BLaER1 (cell line): ENCODE measurements around the gene ITGA2.

ENCODE experiments used
- H3K27ac ChIP-seq: shearing (Covaris generic); formaldehyde crosslinking; 2 replicates; pipeline ENCODE4 v1.8.1; 2022
- H3K27me3 ChIP-seq: shearing (Covaris generic); formaldehyde crosslinking; 2 replicates; pipeline ENCODE4 v1.8.1; 2022
- H3K36me3 ChIP-seq: shearing (Covaris generic); formaldehyde crosslinking; 2 replicates; pipeline ENCODE4 v1.8.1; 2022
- H3K4me1 ChIP-seq: shearing (Covaris generic); formaldehyde crosslinking; 2 replicates; pipeline ENCODE4 v1.8.1; 2022
- H3K4me2 ChIP-seq: shearing (Covaris generic); formaldehyde crosslinking; 2 replicates; pipeline ENCODE4 v1.8.1; 2022
- H3K4me3 ChIP-seq: shearing (Covaris generic); formaldehyde crosslinking; 2 replicates; pipeline ENCODE4 v1.8.1; 2022
- H3K9ac ChIP-seq: shearing (Covaris generic); formaldehyde crosslinking; 2 replicates; pipeline ENCODE4 v1.8.1; 2022
- H3K9me3 ChIP-seq: shearing (Covaris generic); formaldehyde crosslinking; 2 replicates; pipeline ENCODE4 v1.8.1; 2022
- H4K20me1 ChIP-seq: shearing (Covaris generic); formaldehyde crosslinking; 2 replicates; pipeline ENCODE4 v1.8.1; 2022
- Cebpa-rat ChIP-seq: shearing (Covaris generic); IDR thresholded peaks from 2 replicates; pipeline ENCODE4 v1.8.1; 2022

The ITGA2 gene

GRCh38 chr5:52998552-52999313 lies 9.6 kb downstream of the ITGA2 start:
- Histone ChIP-seq H4K20me1 (no peaks in the 10 kb centered on the region), H3K4me1 (no peaks in the 10 kb centered on the region), H3K9ac (no peak overlapping the region), H3K4me3 (no peak overlapping the region), H3K4me2 (no peak overlapping the region), H3K27me3 (no peaks in the 10 kb centered on the region), H3K9me3 (no peaks in the 10 kb centered on the region), H3K36me3 (no peaks in the 10 kb centered on the region), H3K27ac (no peak overlapping the region)
- TF ChIP-seq Cebpa-rat: no peak

GRCh38 chr5:52999344-52999949 lies 10.3 kb downstream of the ITGA2 start:
- H3K4me1 ChIP-seq: no peaks in the 10 kb centered on the region
- no peak overlapping the region for H3K9ac ChIP-seq
- no peaks in the 10 kb centered on the region for H4K20me1 ChIP-seq
- no peak overlapping the region for H3K27ac ChIP-seq
- no peaks in the 10 kb centered on the region for H3K27me3 ChIP-seq
- H3K4me3 ChIP-seq: no peak overlapping the region
- H3K36me3 ChIP-seq: no peaks in the 10 kb centered on the region
- H3K4me2 ChIP-seq: no peak overlapping the region
- H3K9me3 ChIP-seq: no peaks in the 10 kb centered on the region
- no peak for TF ChIP-seq Cebpa-rat

- no peak overlapping the region for H3K27ac ChIP-seq
- H4K20me1 ChIP-seq: no peaks in the 10 kb centered on the region
- H3K27me3 ChIP-seq: no peaks in the 10 kb centered on the region
- no peak overlapping the region for H3K4me3 ChIP-seq
- no peaks in the 10 kb centered on the region for H3K36me3 ChIP-seq
- TF ChIP-seq Cebpa-rat: no peak
- no peaks in the 10 kb centered on the region for H3K9me3 ChIP-seq
- H3K4me2 ChIP-seq: no peak overlapping the region
- no peak overlapping the region for H3K9ac ChIP-seq
- H3K4me1 ChIP-seq: no peaks in the 10 kb centered on the region
These were observed 12.4 kb downstream of the ITGA2 start for GRCh38 chr5:53001541-53001940.

- no peaks in the 10 kb centered on the region for H3K36me3 ChIP-seq
- TF ChIP-seq Cebpa-rat: no peak
- no peak overlapping the region for H3K4me3 ChIP-seq
- no peak overlapping the region for H3K9ac ChIP-seq
- H3K9me3 ChIP-seq: no peaks in the 10 kb centered on the region
- H3K27me3 ChIP-seq: no peaks in the 10 kb centered on the region
- no peak overlapping the region for H3K27ac ChIP-seq
- no peak overlapping the region for H3K4me2 ChIP-seq
- no peaks in the 10 kb centered on the region for H4K20me1 ChIP-seq
- H3K4me1 ChIP-seq: no peaks in the 10 kb centered on the region
These were observed 13.3 kb downstream of the ITGA2 start for GRCh38 chr5:53002491-53002890.

GRCh38 chr5:53003144-53003543 lies 14.0 kb downstream of the ITGA2 start:
- H3K36me3 ChIP-seq: no peaks in the 10 kb centered on the region
- no peak overlapping the region for H3K4me2 ChIP-seq
- no peak overlapping the region for H3K9ac ChIP-seq
- no peaks in the 10 kb centered on the region for H3K27me3 ChIP-seq
- no peaks in the 10 kb centered on the region for H3K4me1 ChIP-seq
- no peaks in the 10 kb centered on the region for H4K20me1 ChIP-seq
- no peak overlapping the region for H3K27ac ChIP-seq
- no peak overlapping the region for H3K4me3 ChIP-seq
- TF ChIP-seq Cebpa-rat: no peak
- no peaks in the 10 kb centered on the region for H3K9me3 ChIP-seq

GRCh38 chr5:53006911-53007890 lies 18.0 kb downstream of the ITGA2 start:
- no peak overlapping the region for H3K4me2 ChIP-seq

GRCh38 chr5:53008751-53009150 lies 19.6 kb downstream of the ITGA2 start:
- TF ChIP-seq Cebpa-rat: no peak
- no peak overlapping the region for H3K9ac ChIP-seq
- H3K4me3 ChIP-seq: no peak overlapping the region
- H4K20me1 ChIP-seq: no peaks in the 10 kb centered on the region
- no peaks in the 10 kb centered on the region for H3K4me1 ChIP-seq
- H3K9me3 ChIP-seq: 0 out of 2 replicates have a peak, but pooled peaks cover 3% of the 10 kb centered on the region
- H3K27me3 ChIP-seq: no peaks in the 10 kb centered on the region
- H3K36me3 ChIP-seq: no peaks in the 10 kb centered on the region
- no peak overlapping the region for H3K27ac ChIP-seq
- H3K4me2 ChIP-seq: no peak overlapping the region

More at GRCh38 chr5:53006911-53007890, 18.0 kb downstream of the ITGA2 start:
- TF ChIP-seq Cebpa-rat: no peak
- Histone ChIP-seq H3K9me3 (no peaks in the 10 kb centered on the region), H3K27ac (no peak overlapping the region), H3K27me3 (no peaks in the 10 kb centered on the region), H3K36me3 (no peaks in the 10 kb centered on the region), H4K20me1 (no peaks in the 10 kb centered on the region), H3K4me3 (no peak overlapping the region), H3K4me1 (no peaks in the 10 kb centered on the region), H3K9ac (no peak overlapping the region)

- TF ChIP-seq Cebpa-rat: no peak
- H3K27ac ChIP-seq: no peak overlapping the region
- no peaks in the 10 kb centered on the region for H4K20me1 ChIP-seq
These were observed 20.7 kb downstream of the ITGA2 start for GRCh38 chr5:53009816-53010215.

GRCh38 chr5:53010814-53011213 lies 21.7 kb downstream of the ITGA2 start:
- H3K4me1 ChIP-seq: no peaks in the 10 kb centered on the region
- no peak overlapping the region for H3K27ac ChIP-seq
- H3K9me3 ChIP-seq: 0 out of 2 replicates have a peak, but pooled peaks cover 10% of the 10 kb centered on the region
- H3K27me3 ChIP-seq: no peaks in the 10 kb centered on the region
- H3K4me3 ChIP-seq: no peak overlapping the region
- no peaks in the 10 kb centered on the region for H4K20me1 ChIP-seq
- no peaks in the 10 kb centered on the region for H3K36me3 ChIP-seq
- H3K9ac ChIP-seq: no peak overlapping the region
- no peak for TF ChIP-seq Cebpa-rat
- no peak overlapping the region for H3K4me2 ChIP-seq

More at GRCh38 chr5:53009816-53010215, 20.7 kb downstream of the ITGA2 start:
- Histone ChIP-seq H3K4me2 (no peak overlapping the region), H3K27me3 (no peaks in the 10 kb centered on the region), H3K4me1 (no peaks in the 10 kb centered on the region), H3K4me3 (no peak overlapping the region), H3K9ac (no peak overlapping the region), H3K9me3 (0 out of 2 replicates have a peak, but pooled peaks cover 10% of the 10 kb centered on the region), H3K36me3 (no peaks in the 10 kb centered on the region)
